MM.1S (cell line): Measurements from ENCODE around the gene DCUN1D4.

ENCODE experiments used
- CTCF ChIP-seq: fragments of 300-600 bp; sonication (generic); IDR thresholded peaks from 2 replicates; pipeline ENCODE4 v1.5.1; 2016; ENCODE audit warnings: antibody characterized with exemption, low read length, mixed read lengths
- EZH2 ChIP-seq: fragments of 300-600 bp; sonication (generic); optimal IDR thresholded peaks from 2 replicates; pipeline ENCODE3; 2017; ENCODE audit warnings: low read depth, mild to moderate bottlenecking, antibody characterized with exemption, low read length, mixed read lengths
- EZH2phosphoT487 ChIP-seq: fragments of 300-600 bp; sonication (generic); IDR thresholded peaks from 2 replicates; pipeline ENCODE4 v1.6.1; 2018; ENCODE audit warnings: antibody characterized with exemption, low read length

- TF ChIP-seq EZH2 (no peak), CTCF (no peak), EZH2phosphoT487 (no peak)
Observed at GRCh38 chr4:51850294-51850693, 7.3 kb downstream of the DCUN1D4 start.
